Endodermal cell (in vitro differentiated cells): ENCODE results near the gene FOXB1. TPM values are rescaled to one million over a fixed set of nuclear protein-coding genes. Genes with fewer than 3 reads are reported as not detected.

Experiments
- DNase-seq: peaks from one replicate; pipeline ENCODE4 v3.0.0-alpha.2; 2017
- H3K27ac ChIP-seq: 2 replicates; pipeline ENCODE4 v1.5.1; 2013; ENCODE audit warnings: mild to moderate bottlenecking, low read depth, low read length, moderate library complexity
- H3K27me3 ChIP-seq: 2 replicates; pipeline ENCODE4 v1.6.1; 2013; ENCODE audit warnings: mild to moderate bottlenecking, low read length, moderate library complexity; ENCODE audit not compliant: insufficient read depth, control insufficient read depth, poor library complexity, severe bottlenecking
- H3K36me3 ChIP-seq: 2 replicates; pipeline ENCODE4 v1.7.0; 2013; ENCODE audit warnings: mild to moderate bottlenecking, low read length, moderate library complexity; ENCODE audit not compliant: control insufficient read depth, insufficient read depth
- H3K4me1 ChIP-seq: one replicate; pipeline ENCODE4 v1.7.0; 2013; ENCODE audit warnings: low read length; ENCODE audit not compliant: control insufficient read depth, insufficient read depth
- H3K4me3 ChIP-seq: 2 replicates; pipeline ENCODE4 v1.5.1; 2013; ENCODE audit warnings: mild to moderate bottlenecking, low read length, moderate library complexity
- H3K9ac ChIP-seq: 2 replicates; pipeline ENCODE4 v1.6.1; 2013; ENCODE audit warnings: mild to moderate bottlenecking, low read length, moderate library complexity; ENCODE audit not compliant: poor library complexity, severe bottlenecking; ENCODE audit errors: extremely low read depth
- H3K9me3 ChIP-seq: 2 replicates; pipeline ENCODE4 v1.6.1; 2013; ENCODE audit warnings: mild to moderate bottlenecking, low read length, moderate library complexity; ENCODE audit not compliant: control insufficient read depth
- H3K27ac Mint-ChIP-seq: 2 replicates; pipeline ENCODE4 v1.8.0; 2020; ENCODE audit warnings: mixed read lengths
- H3K27me3 Mint-ChIP-seq: 2 replicates; pipeline ENCODE4 v1.8.0; 2021; ENCODE audit warnings: mild to moderate bottlenecking, mixed read lengths; ENCODE audit not compliant: insufficient read depth
- H3K36me3 Mint-ChIP-seq: 2 replicates; pipeline ENCODE4 v1.8.0; 2020; ENCODE audit warnings: low read depth, mixed read lengths
- H3K4me1 Mint-ChIP-seq: 2 replicates; pipeline ENCODE4 v1.8.0; 2020; ENCODE audit warnings: mixed read lengths
- H3K4me3 Mint-ChIP-seq: 2 replicates; pipeline ENCODE4 v1.8.0; 2020; ENCODE audit warnings: mild to moderate bottlenecking, moderate library complexity, mixed read lengths
- H3K9me3 Mint-ChIP-seq: 2 replicates; pipeline ENCODE4 v1.8.0; 2020; ENCODE audit warnings: mild to moderate bottlenecking, mixed read lengths
- CTCF ChIP-seq: fragments of 200-600 bp; sonication (generic); conservative IDR thresholded peaks from 2 replicates; pipeline ENCODE4 v1.5.0; 2021; ENCODE audit warnings: antibody characterized with exemption, mild to moderate bottlenecking
- WGBS, 2 experiments: methylation state at CpG; one replicate each; pipeline versions ENCODE4 v1.1.5 to v1.1.7; 2013; ENCODE audit warnings: missing lambda C conversion rate in 2 of 2, mixed read lengths in 1 of 2; ENCODE audit not compliant: insufficient coverage in 1 of 2, insufficient read length in 1 of 2; 5-methylcytosine and 5-hydroxymethylcytosine counted together
- total RNA-seq, 2 donors: library from RNA; stranded (reverse); fragmentation: NEBNext Ultra II Directional in 1 of 2; extraction: Animal tissue kit (Norgen Biotek cat#: 25700) in 1 of 2; gene quantifications; 2 replicates in 1 of 2; 3 replicates in 1 of 2; pipeline ENCODE4 v1.2.1, GENCODE V29; 2021

The FOXB1 gene
- total RNA-seq, 2 donors from 2014 or later, result 0.73 TPM; not detected in 1

DNA sequence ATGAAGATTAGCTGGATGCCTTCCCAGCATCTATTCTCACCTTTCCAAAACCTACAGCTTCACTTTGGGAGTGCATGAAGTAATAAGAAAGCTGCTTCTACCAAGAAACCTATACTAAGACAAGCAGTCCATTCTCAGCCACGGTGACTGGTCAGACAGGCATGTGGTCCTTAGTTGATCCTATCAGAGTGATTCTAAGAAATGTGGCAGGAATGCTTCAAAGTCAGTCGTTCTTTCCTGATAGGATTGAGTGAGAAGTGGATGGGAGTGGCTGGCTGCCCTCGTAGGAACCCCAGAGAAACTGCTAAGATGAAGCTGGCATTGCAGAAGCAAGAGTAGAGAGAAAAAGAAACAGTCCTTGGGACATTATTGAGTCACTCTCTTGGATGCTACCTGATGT is 16.6 kb downstream of the FOXB1 start:
- Histone ChIP-seq H3K27ac (no peak overlapping the region), H3K36me3 (no peaks in the 10 kb centered on the region), H3K9me3 (peaks cover 7% of the 10 kb centered on the region), H3K27me3 (peaks cover 6% of the 10 kb centered on the region), H3K4me1 (no peaks in the 10 kb centered on the region), H3K9ac (no peak overlapping the region), H3K4me3 (no peak overlapping the region)
- Mint-ChIP-seq H3K27me3 (peaks cover 11% of the 10 kb centered on the region), H3K4me1 (peaks cover 27% of the 10 kb centered on the region), H3K36me3 (no peaks in the 10 kb centered on the region), H3K9me3 (peaks cover 16% of the 10 kb centered on the region), H3K27ac (no peak overlapping the region), H3K4me3 (no peak overlapping the region)
- WGBS, 2 experiments, result 50 to 58% methylated on average over 2 to 3 of the region's 3 CpGs
- no peak for DNase-seq
- no peak for TF ChIP-seq CTCF

GRCh38 chr15:60021589-60022378 is 17.7 kb downstream of the FOXB1 start:
- Histone ChIP-seq H3K9ac (no peak overlapping the region), H3K27me3 (peaks cover 6% of the 10 kb centered on the region), H3K9me3 (peaks cover 7% of the 10 kb centered on the region), H3K36me3 (no peaks in the 10 kb centered on the region), H3K4me1 (no peaks in the 10 kb centered on the region), H3K27ac (no peak overlapping the region), H3K4me3 (no peak overlapping the region)
- peaks cover 30% of the 10 kb centered on the region for H3K4me1 Mint-ChIP-seq
- H3K9me3 Mint-ChIP-seq, result peaks cover 16% of the 10 kb centered on the region
- H3K36me3 Mint-ChIP-seq, result no peaks in the 10 kb centered on the region
- H3K4me3 Mint-ChIP-seq, result no peak overlapping the region
- H3K27ac Mint-ChIP-seq, result no peak overlapping the region
- no peak for DNase-seq
- 87 to 98% methylated on average over 5 to 7 of the region's 7 CpGs for WGBS, 2 experiments
- H3K27me3 Mint-ChIP-seq, result peaks cover 11% of the 10 kb centered on the region
- TF ChIP-seq CTCF, result no peak

DNA sequence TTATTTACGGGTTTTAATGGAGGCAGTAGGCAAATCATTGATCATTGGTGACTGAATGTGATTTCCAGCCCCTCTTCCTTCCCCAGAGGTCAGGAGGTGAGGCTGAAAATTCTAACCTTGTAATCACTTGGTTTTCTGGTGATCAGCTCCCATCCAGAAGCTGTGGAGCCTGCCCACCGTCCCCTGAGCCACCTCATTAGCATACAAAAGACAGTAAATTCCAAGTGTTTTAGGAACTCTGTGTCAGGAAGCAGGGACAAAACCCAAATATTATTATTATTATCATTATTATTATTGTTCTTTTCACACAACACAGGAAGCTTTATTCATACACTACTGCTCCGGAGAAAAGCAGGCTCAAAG is 18.2 kb downstream of the FOXB1 start:
- peak; percentile 49 for DNase-seq
- Histone ChIP-seq H3K9ac (no peak overlapping the region), H3K27me3 (peaks cover 6% of the 10 kb centered on the region), H3K9me3 (peaks cover 4% of the 10 kb centered on the region), H3K4me1 (no peaks in the 10 kb centered on the region), H3K27ac (no peak overlapping the region), H3K36me3 (no peaks in the 10 kb centered on the region), H3K4me3 (no peak overlapping the region)
- no peak for TF ChIP-seq CTCF
- Mint-ChIP-seq H3K4me1 (peaks cover 30% of the 10 kb centered on the region), H3K27ac (no peak overlapping the region), H3K4me3 (no peak overlapping the region), H3K27me3 (peaks cover 8% of the 10 kb centered on the region), H3K9me3 (peaks cover 13% of the 10 kb centered on the region), H3K36me3 (no peaks in the 10 kb centered on the region)
- WGBS, 2 experiments, result 59 to 80% methylated on average over 2 to 3 of the region's 3 CpGs
